Astrocyte (in vitro differentiated cells and primary cell): ENCODE data around the gene RALBP1.

Experiments
- CTCF ChIP-seq: IDR thresholded peaks from 2 replicates; pipeline ENCODE4 v1.5.1; 2011; ENCODE audit warnings: low read depth, mild to moderate bottlenecking, inconsistent platforms, low read length, moderate library complexity; ENCODE audit not compliant: insufficient read depth
- EZH2 ChIP-seq: IDR thresholded peaks from 2 replicates; pipeline ENCODE4 v1.6.1; 2012; ENCODE audit warnings: mild to moderate bottlenecking, low read length, inconsistent platforms; ENCODE audit not compliant: insufficient read depth

GRCh38 chr18:9466127-9466526, 9.2 kb upstream of the RALBP1 start:
- TF ChIP-seq EZH2 = no peak
- no peak for TF ChIP-seq CTCF
